UCSD-AML1 (cell line): Measurements from ENCODE around the gene MON1B.
"Not testable (repeated sequence)": the region's sequence is repeated elsewhere in the genome, so short reads cannot be mapped to it uniquely, and the experiment has no call there.

Source experiments
- DNase-seq: peaks from one replicate; lab custom pipeline; 2025; ENCODE audit not compliant: unreplicated experiment; lab: John Stamatoyannopoulos, UW

MON1B gene

DNA sequence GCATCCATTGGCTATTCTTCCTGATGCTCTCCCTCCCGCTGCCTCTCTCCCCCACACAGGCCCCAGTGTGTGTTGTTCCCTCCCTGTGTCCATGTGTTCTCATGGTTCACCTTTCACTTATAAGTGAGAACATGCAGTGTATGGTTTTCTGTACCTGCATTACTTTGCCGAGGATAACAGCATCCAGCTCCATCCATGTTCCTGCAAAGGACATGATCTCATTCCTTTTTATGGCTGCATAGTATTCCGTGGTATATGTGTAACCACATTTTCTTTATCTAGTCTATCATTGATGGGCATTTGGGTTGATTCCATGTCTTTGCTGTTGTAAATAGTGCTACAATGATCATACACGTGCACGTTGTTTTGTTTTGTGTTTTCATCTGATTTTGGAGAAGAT, 51.5 kb downstream of the MON1B start:
- not testable (repeated sequence) for DNase-seq

DNA sequence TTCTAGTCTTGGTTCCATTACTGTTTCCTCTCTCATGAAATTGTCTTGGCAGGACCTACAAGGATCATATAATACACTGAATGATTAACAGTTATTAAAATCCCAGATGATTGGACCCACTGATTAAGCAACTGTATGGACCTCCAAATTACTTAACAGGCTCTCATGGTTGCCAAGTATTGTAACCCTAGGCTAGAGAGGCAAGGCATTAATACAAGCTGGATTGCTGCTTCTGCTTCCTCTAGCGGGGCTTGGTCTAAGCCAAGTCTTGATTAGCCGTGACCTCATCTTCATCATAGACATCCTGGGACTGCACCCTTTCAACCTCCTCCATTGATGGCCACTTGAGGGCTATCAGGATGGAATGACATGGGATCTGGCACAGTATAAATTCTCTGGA, 55.2 kb downstream of the MON1B start:
- DNase-seq: no peak

DNA sequence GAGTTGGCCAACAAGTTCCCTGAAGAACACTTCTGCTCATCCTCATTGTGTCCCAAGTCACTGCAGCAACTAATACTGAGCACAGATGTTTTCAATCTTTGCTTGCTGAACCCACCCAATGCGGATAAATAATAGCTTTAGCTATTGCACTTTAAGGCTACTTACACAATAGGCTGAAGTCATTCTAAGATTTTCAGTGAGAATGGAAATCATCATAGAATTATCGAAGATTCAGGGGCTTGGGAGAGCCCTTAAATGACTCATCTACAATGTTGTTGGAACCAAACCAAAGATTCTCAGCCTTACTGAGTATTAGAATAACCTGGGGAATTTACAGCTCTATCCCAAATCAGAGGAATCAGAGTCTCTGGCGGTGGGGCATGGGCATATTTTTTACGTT, 59.4 kb downstream of the MON1B start:
- no peak for DNase-seq
